ENCODE measurements around the gene VIL1.

GRCh38 chr2:218479595-218479994, 60.7 kb downstream of the VIL1 start:
- TF ChIP-seq BACH2 (CRISPR knock-in tag; IDR thresholded peaks at IDR 0.05; ENCODE audit: borderline replicate concordance) (no peak), POU6F1 (CRISPR knock-in tag; IDR thresholded peaks at IDR 0.05; ENCODE audit: borderline replicate concordance, low read depth) (no peak), RARB (CRISPR knock-in tag; IDR thresholded peaks at IDR 0.05) (no peak), ARNTL (CRISPR knock-in tag; IDR thresholded peaks at IDR 0.05; ENCODE audit: borderline replicate concordance, low read depth) (no peak), OSR1 (CRISPR knock-in tag; IDR thresholded peaks at IDR 0.05) (no peak), TCF4 (CRISPR knock-in tag; IDR thresholded peaks at IDR 0.05; ENCODE audit: borderline replicate concordance) (no peak), PATZ1 (CRISPR knock-in tag; IDR thresholded peaks at IDR 0.05; ENCODE audit: borderline replicate concordance) (no peak), TOX (CRISPR knock-in tag; IDR thresholded peaks at IDR 0.05; ENCODE audit: borderline replicate concordance) (no peak), SNAI2 (CRISPR knock-in tag; IDR thresholded peaks at IDR 0.05) (no peak), CREB5 (CRISPR knock-in tag; IDR thresholded peaks at IDR 0.05; ENCODE audit: low read depth) (no peak), ZNF565 (CRISPR knock-in tag; conservative IDR thresholded peaks at IDR 0.05; ENCODE audit: low read depth) (no peak)
